HG03196 (cell line): ENCODE results near the gene FCMR.
A peak's percentile ranks its signal among the peaks of the same experiment; 100 is the strongest.

Experiments
- ATAC-seq: cut with Tn5 transposase; IDR thresholded peaks from one replicate; pipeline ENCODE4 v1.9.1; 2021; ENCODE audit not compliant: unreplicated experiment

Gene FCMR, protein sequence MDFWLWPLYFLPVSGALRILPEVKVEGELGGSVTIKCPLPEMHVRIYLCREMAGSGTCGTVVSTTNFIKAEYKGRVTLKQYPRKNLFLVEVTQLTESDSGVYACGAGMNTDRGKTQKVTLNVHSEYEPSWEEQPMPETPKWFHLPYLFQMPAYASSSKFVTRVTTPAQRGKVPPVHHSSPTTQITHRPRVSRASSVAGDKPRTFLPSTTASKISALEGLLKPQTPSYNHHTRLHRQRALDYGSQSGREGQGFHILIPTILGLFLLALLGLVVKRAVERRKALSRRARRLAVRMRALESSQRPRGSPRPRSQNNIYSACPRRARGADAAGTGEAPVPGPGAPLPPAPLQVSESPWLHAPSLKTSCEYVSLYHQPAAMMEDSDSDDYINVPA

DNA sequence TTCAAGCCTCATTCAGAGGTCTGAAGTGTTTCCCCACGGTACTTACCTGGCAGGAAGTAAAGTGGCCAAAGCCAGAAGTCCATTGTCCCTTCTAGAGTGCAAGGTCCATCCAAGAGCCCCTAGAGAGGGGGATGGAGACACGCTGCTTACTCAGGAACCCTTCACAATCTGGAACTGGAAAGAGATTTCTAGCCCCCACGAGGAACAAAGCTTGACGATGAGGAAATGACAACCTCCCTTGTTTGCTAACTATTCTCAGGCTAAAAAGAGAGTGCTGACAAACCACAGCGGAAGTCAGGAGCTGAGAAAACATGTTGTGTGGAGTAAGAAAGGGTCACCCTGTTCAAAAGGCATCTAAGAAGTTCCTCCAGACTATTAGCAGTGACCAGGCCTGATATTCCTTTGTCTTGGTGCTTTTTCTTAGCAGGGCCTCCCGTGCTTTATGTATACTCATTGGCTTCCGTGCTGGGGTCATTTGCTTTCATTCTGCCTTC lies at the start of gene FCMR:
Gene FCMR (minus strand): TSS at position 170 of the 494 bp plus-strand sequence. CDS start 87 bp downstream, at position 83.
- no peak for ATAC-seq

DNA sequence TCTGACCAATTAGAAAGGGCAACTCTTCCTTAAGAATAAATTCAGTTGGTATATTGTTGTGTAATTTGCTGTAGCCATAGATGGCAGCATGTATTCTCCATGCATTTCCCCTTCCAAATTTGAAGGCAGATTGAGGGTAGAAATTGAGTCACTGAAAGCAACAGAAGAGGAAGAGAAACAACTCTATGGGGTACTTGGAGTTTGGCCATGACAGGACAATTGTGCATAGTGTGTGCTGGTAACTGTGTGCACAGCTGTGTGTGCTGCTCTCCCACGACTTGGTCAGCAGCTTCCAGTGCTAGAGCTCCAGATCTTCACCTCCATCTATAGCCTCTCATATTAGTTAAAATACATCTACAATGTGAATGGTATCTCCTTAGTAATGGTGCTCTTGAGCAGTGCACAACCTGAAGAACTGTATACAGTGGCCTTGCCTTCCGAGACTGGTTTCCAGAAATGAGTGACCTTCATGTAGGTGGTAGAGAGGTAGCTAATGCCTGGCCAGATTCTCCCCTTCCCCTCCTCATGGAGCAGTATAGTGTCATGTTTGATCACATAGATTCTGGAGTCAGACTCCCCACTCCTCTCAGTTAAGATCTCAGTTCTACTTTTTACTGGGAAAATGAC lies 49.4 kb upstream of the FCMR start:
- ATAC-seq, result no peak

DNA sequence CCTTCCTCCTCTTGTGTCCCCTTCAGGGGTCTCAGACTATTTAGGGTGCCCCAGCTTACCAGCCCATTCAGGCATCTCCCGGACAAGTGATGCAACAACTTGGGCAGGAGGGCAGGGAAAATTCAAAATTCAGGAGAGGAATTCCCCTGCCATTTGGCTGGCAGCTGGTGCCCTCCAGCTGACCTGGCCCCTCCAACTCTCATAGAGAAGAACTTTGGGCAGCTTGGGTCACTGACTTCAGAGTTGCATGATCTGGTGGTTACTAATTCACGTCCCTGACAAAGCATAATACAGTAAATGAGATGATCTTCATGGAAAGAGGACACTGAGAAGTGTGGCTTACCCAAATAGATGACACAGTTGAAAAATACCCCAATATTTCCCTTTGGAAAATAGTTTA lies 48.7 kb upstream of the FCMR start, which contains the start of gene FCAMR:
Gene FCAMR (minus strand): TSS at position 15 of the 400 bp plus-strand sequence. CDS start 335 bp downstream, outside the sequence.
- ATAC-seq, result no peak

DNA sequence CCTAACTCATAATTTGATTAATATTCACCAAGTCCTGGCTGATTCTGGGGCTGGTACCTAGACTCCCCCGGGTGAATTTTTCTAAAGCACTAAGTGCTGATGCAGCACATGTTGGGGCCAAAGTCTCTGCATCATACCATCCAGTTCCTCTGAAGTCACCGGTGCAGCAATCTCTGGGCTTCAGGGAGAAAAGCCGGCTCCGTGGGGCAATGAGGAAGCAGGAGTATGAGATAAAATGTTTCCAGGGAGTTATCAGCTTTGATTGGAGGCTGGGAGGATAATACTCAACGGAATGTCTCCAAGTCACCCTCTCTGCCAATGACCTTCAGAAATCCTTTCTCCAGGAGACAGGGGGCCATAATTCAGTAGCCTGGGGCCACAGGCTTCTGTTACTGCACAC lies 47.3 kb upstream of the FCMR start:
- ATAC-seq, result no peak

DNA sequence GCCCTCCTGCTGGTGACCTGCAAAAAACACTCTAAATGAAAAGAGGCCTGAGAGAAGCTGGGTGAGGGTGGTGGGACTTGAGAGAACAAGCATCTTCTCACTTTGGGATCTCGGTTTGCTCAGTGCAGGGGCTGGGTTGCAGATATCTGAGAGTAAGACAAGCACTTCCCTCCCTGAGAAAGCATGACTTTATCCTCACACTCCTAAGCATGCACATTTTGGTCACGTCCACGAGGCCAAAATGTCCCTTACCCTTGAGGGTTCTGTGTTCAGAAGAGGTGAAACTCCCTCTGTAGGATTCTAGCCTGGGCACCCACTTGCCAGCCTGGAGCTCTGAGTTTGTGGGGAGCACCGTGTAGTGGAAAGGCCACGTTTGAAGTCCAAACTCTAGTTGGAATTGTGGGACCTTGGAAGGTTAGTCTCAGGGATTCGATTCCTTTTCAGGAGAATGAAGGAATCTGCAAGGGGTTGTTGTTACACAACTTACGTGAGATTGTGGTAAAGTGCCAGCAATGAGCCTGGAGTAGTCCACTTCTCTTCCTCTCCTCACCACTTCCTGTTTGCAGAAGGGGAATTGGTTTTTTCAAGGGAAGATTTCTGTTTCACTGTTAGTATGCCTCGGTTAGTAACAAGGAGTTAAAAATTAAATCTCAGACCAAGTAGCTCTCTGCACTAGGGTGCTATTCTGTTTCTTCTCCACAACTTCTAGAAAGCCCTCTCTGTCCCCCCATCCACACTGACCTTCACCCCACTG lies 45.5 kb upstream of the FCMR start:
- ATAC-seq, result peak; percentile 61

DNA sequence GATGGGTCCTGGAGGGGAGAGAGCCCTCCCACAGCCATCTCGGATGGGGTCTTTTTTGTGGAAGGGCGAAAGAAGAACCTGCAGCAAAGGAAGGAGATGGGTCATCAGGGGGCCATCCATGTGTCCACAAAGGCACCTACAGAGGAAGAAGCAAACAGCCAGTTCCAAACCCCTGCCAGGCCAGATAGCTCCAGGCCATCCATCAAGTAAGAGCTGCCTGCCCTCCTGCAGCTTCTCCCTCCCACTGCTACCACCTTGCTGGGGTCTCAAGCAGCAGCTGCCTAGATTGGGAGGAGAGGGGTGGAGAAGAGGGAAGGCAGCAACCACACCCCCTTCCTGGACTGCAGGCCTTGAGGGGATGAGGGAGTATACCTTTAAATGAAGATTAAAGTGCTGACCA lies 44.0 kb upstream of the FCMR start:
- no peak for ATAC-seq

DNA sequence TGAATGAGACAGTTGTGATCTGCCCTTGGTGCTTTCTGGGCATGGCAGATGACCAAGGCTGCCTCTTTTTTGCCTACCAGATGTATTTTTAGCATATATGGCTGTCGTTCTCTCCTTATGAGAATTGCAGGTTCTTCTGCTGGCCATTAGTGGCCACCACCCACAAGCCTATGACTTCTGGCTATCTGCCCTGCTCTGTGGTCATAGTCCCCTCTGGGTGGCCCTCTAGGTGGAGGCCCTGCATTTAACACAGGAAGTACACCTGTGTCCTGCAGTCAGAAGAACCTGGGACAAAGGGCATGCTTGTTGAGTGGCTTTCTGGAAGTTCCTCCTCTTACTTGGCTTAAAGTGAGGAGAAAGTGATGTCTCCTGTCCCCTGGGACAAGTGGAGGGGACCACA lies 42.0 kb upstream of the FCMR start:
- ATAC-seq, result no peak

DNA sequence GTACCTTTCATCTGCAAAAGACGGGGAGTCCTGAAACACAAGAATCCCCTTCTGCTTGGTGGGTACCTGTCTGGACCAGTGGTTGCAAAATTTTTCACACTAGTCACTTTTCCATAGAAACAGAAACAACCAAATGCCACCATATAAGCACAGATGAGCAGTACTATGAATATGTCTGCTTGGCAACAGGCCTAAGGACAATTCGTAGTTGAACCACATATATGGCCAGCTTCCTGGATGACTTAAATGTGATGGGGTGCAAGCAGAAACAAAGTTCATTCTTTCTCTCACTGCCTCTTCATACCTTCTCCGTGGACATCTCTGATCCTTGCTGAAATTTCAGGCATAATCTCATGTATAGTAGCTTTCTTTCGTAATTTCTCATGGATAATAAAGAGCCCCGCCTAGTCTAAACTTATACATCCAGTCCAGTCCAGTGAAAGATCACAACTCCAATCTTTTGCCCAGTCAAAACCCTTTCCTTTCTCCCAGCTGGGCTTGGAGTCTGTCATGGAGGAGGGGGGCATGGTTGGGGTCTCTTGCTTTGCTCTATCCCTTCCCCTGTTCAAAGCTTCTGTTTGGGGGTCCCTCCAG lies 41.5 kb upstream of the FCMR start:
- ATAC-seq, result no peak

DNA sequence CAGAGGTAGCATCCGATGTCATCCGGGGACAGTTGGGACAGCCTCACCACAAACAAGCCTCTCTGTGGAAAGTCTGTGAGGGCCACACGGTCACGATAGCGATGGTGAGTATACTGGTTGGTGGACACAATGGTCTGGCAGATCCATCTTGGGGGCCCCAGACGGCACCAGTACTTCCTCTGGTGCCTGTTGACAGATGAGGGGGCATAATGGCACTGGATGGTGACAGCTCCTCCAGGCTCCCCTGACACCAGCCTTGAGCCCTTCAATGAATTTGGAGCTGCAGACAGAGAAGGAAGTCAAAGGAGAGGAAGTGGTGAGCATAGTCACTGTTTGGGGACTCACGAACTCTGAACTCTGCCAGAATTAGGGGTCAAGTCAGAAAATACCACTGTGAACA lies 40.5 kb upstream of the FCMR start:
- no peak for ATAC-seq

DNA sequence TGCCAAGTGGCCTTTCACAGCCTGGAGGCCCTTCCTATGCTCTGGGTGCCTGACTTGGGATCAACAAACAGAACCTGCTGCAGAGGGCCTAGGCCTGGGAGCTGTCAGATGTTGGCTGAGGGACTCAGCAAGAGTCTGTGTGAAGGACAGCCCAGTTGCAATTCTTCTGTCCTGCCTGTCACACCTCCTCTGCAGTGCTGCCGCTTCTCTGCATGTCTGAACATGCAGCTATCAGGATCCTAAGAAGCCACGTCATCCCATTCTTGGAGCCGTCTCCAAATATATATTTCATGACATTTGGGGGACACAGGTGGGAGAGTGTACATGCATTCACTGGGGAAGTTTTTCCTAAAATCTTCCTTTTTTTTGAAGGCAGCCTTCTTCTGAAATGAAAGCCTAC lies 39.9 kb upstream of the FCMR start:
- ATAC-seq, result no peak

DNA sequence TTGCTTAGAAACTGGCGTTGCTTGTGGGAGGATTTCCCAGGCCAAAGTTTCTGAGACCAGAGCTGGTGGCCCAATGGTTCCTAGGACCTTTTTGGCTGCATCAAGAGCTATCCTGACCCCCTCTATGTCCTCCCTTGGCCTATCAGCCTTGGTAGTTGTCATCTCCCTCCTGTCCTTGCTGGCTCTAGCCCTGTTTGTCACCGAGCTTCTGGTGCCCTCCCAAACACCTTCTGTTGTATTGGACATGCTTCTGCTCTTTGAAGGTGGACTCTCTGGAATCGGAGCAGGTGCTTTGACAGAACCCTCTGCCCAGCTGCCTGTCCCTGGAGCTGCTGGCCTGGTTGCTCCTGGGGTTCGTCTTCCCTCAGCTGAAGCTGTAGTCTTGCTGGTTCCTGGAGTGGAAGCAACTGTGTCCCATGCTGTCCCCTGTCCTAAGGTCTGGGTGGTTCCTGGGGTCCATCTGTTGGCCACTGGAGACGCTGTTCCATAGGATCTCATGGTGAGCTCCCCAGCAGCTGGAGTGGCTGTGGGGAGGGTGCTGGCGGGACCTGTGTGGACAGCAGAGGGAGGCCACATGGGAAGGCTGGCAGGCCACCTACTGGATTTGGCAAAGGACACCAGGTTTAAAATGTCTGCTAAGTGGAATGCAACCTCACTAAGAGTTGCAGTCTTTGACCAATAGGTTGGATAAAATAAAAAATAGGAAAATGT lies 39.1 kb upstream of the FCMR start:
- no peak for ATAC-seq

DNA sequence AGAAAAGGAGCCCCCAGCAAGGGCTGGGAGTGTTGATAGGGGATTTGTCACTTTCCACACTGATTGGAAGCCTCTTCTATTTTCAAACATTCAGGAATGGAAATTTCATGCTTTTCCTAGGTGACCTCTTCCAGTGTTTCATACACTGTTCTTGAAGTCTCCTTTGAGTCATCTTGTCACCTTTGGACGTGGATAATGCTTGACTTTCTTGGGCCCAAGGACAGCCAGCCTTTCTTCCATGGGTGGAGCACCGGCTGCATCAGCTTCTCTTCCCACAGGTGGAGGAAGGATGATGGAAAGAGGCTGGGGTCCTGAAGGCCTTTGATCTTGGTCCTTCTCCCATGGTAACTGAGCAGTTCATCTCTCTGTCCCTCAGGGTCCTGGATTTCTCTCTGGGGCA lies 36.4 kb upstream of the FCMR start:
- no peak for ATAC-seq

DNA sequence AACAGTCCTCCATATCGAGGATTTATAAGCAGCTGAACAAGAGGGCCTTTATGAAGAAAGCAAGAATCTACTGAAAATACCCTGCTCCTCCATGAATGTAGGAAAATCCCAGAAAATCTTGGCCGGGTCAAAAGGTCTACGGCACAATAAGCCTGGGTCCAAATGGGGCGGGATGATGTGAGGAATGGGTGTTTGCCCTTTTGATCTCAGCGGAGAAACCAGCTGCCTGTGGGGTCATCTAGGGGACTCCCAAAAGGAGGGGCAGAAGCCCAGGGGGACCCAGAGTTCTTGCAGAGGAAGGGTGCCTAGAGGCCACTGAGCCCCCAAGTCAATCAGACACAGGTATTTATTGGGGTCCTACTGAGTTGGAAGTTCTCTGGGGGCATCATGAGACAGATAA lies 35.9 kb upstream of the FCMR start:
- no peak for ATAC-seq

DNA sequence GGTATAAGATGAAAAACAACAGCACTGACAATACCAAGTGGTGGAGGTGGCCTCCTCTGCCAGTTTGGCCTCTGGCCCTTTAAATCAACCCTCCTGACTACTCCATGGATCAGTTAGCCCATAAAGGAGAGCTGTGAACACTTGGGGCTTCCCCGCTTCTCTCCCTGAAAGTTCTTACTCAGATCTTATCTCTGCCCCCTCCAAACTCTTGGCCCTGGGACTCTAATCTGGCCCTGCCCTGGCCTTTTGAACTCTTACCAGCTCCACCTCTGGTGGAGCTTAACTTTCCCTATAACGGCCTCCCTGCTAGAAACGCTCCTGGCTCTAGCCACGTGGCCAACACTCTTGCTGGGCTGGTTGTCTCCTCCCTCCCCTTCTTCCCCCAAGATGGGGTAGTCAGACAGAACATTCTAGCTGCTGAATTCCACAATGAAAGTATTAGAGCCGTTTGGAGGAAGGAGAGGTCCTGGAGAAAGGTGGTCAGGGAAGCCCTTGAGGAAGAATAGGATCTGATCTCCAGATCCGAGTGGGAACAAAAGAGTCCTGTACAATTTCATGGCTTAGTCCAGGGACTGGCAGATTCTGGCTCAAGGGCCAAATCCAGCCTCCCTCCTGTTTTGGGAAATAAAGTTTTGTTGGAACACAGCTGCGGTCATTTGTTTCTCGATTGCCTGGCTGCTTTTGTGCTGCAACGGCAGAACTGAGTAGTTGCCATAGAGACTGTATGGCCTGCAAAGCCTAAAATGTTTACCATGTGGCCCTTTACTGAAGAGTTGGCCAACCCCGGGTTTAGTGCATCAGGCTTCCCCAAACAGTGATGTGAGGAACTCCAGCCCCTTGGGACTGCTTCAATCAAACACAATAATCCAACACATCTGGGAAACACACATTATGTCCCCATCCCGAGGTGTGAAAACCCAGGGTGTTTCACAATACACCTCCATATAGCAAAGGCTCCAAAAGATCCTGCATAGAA lies 34.0 kb upstream of the FCMR start:
- ATAC-seq, result peak; percentile 34

DNA sequence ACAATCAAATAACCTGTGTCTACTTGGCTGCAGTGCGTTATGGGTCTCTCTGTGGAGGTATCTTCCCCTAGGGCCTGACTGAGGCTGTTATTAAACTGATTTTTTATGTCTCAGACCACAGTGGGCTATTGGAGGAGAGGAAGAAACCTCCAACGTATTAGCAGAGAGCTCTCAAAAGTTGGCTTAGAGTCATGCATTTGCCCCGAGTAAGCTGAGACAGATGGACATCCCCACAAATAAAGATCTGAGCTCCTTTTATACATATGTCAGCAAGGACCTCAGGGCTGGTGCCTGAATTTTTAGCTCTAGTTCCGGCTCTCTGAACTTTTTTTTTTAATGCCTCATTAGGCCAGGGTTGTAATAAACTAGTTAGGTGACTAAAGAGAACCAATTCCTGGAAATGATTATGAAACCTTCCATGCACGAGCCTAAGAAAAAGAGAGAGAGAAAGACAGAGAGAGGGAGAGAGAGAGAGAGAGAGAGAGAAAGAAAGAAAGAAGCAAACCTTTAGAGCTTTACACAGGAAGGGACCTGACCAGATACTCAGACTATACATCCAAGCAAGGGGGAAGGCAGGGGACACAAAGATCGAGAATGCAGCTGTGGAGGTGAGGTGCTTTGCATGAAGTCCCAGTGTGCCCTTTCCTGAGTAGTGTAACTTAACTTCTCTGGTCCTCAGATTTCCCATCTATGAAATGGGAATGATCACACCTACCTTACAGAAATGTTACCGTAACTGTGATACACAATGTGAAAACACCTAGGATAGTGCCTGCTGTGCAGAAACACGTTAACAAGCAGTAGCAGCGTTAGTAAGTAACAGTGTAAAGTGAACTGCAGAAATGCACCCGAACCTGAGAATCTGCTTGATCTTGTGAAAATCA lies 33.0 kb upstream of the FCMR start:
- ATAC-seq, result no peak

DNA sequence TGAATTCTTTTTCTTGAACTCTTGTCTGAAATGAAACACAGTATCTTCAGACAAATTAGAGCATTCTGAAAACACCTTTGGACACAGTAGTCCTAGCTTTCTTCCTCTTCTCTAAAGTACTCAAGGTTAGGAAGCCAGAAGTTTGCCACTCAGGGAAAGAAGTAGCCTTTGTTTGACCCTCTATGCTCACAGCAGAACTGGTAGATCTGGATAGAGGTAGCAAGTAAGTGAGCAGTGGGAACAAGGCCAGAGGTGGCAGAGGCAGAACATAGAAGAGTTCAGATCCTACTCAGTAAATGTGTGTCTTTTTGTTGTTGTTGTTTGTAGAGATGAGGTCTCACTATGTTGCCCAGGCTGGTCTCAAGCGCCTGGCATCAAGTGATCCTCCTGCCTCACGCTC lies 31.9 kb upstream of the FCMR start:
- no peak for ATAC-seq

DNA sequence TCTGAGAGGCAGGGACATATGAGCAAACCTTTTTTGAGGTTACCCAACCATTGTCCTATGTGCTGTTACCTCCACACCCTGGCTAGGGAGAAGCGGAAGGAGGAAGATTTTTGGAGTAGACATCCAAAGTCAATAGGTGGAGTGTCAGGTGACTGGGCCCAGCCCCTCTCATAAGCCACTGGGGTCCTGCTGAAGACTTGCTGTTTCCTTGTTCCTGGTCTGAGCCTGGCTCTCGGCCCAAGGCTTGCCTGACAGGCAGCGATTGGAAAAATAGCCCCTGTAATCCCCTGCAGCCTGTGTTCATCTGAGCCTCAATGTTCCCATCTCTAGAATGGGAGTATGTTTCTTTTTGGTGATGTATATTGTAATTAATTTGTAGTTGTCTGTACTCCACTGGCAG lies 31.4 kb upstream of the FCMR start:
- no peak for ATAC-seq

DNA sequence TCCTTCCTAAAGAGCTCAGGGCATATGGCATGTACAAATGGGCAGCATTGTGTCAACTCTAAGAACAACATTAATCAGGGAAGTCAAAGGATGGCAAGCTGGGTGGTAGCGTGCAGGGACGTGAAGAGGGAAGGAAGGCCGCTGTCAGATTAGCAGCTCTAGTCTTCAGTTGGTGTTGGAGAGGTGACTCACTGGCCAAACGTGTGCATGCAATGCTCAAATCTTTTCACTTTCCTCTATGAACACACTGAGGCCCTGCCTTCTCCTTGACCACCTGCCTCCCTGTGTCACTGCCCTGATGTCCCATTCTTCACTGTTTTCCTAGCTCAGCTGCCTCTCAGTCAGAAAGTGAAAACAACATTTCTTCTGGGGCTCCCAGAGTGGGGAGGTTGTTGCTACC lies 30.4 kb upstream of the FCMR start:
- ATAC-seq, result peak; percentile 42
